ENCODE measurements around the gene LAIR1. TPM values are rescaled to one million over a fixed set of nuclear protein-coding genes. Genes with fewer than 3 reads are reported as not detected.

LAIR1 gene
- total RNA-seq, 1 donor from 2014 or later = not detected

DNA sequence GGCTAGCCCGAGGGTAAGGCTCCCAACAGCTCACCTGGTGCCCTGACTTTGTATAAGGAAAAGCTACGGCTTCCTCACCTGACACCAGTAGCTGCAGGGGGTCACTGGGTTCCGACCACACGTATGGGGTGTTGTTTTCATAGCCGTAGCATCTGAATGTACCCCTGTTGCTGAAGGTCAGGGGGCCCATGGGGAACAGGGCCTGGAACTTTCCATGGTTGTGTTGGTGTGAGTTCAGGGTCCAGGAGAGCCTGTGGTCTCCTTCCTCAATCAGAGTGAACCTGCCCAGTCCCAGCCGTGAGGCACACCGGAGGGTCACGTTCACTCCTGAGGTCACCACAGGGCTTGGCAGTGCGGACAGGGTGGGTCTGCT lies 26.9 kb downstream of the LAIR1 start:
- no peak overlapping the region for H3K27ac Mint-ChIP-seq

DNA sequence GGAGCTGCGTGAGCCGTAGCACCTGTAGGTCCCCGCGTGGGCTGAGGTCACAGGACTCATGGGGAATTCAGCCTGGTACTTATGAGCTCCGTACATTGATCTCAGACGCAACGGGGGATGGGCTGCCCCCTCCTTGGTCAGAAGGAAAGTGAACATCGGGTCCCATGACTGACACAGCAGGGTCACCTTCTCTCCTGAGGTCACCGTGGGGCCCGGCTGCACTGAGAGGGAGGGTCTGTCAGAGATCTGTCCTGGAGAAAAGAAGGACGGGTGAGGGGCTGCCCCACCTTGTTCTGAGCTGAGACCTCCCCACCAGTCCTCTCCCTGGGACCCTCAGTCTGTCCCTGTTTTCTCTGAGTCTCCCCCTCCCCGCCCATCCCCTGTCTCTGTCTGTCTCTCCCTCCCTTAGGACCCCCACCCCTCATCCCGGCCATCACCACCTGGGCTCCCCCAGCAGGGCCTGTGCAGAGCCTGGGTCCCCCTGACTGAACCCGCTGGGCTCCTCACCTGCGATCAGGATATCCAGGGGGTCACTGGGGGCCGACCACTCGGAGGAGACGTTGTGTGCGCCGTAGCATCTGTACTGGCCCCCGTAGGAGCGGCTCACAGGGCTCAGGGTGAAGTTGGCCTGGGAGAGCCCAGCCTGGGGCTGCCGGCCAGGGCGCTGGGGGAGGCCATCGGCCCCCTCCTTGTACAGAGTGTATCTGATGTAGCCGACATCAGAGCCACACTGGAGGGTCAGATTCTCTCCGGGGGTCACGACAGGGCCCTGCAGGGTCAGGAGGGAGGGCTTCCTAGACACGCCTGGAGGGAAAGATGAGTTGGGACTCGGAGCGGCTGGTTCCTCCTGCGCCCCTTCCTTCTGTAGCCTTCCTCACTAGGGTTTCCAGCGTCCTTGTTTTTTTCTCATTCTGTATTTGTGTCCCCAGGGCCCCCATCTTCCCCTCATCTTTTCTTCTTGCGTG lies 27.6 kb downstream of the LAIR1 start:
- no peaks in the 10 kb centered on the region for H3K36me3 Mint-ChIP-seq
- H3K27ac Mint-ChIP-seq = no peak overlapping the region
- Histone ChIP-seq H3K27ac (no peak overlapping the region), H3K4me2 (no peak overlapping the region), H3K9me3 (ENCODE audit: low read depth) (no peaks in the 10 kb centered on the region), H3K4me1 (no peaks in the 10 kb centered on the region), H3K36me3 (no peaks in the 10 kb centered on the region), H2AFZ (replicated peaks) (no peak overlapping the region), H3K4me3 (no peak overlapping the region), H3K27me3 (no peaks in the 10 kb centered on the region), H3K79me2 (ENCODE audit: low read depth) (no peaks in the 10 kb centered on the region), H3K9ac (no peak overlapping the region), H3F3A (ENCODE audit: low read depth) (no peaks in the 10 kb centered on the region), H4K20me1 (ENCODE audit: low read depth) (no peaks in the 10 kb centered on the region)
- no peaks in the 10 kb centered on the region for H3K9me3 Mint-ChIP-seq
- peaks cover 3% of the 10 kb centered on the region for H3K4me1 Mint-ChIP-seq
- TF ChIP-seq, protein P1, sequence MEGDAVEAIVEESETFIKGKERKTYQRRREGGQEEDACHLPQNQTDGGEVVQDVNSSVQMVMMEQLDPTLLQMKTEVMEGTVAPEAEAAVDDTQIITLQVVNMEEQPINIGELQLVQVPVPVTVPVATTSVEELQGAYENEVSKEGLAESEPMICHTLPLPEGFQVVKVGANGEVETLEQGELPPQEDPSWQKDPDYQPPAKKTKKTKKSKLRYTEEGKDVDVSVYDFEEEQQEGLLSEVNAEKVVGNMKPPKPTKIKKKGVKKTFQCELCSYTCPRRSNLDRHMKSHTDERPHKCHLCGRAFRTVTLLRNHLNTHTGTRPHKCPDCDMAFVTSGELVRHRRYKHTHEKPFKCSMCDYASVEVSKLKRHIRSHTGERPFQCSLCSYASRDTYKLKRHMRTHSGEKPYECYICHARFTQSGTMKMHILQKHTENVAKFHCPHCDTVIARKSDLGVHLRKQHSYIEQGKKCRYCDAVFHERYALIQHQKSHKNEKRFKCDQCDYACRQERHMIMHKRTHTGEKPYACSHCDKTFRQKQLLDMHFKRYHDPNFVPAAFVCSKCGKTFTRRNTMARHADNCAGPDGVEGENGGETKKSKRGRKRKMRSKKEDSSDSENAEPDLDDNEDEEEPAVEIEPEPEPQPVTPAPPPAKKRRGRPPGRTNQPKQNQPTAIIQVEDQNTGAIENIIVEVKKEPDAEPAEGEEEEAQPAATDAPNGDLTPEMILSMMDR (IDR thresholded peaks at IDR 0.05) = no peak
- TF ChIP-seq EZH2phosphoT487 (IDR thresholded peaks at IDR 0.05) = no peak
- no peak for TF ChIP-seq EZH2 (IDR thresholded peaks at IDR 0.05)
- DNase-seq (ENCODE audit: low spot score) = no peak
- no peak overlapping the region for H3K4me3 Mint-ChIP-seq
- H3K27me3 Mint-ChIP-seq (ENCODE audit: insufficient read depth, low read depth) = peaks cover 9% of the 10 kb centered on the region

More for the DNA sequence above, 26.9 kb downstream of the LAIR1 start:
- H3F3A ChIP-seq (ENCODE audit: low read depth) = no peaks in the 10 kb centered on the region
- H4K20me1 ChIP-seq (ENCODE audit: low read depth) = no peaks in the 10 kb centered on the region
- H3K4me3 Mint-ChIP-seq = no peak overlapping the region
- no peaks in the 10 kb centered on the region for H3K4me1 ChIP-seq
- no peak overlapping the region for H3K9ac ChIP-seq
- H3K9me3 ChIP-seq (ENCODE audit: low read depth) = no peaks in the 10 kb centered on the region
- peaks cover 3% of the 10 kb centered on the region for H3K4me1 Mint-ChIP-seq
- TF ChIP-seq, protein P1 (IDR thresholded peaks at IDR 0.05) = no peak
- TF ChIP-seq EZH2 (IDR thresholded peaks at IDR 0.05) (no peak), EZH2phosphoT487 (IDR thresholded peaks at IDR 0.05) (no peak)
- H3K36me3 Mint-ChIP-seq = no peaks in the 10 kb centered on the region
- no peak overlapping the region for H3K4me2 ChIP-seq
- no peak overlapping the region for H3K4me3 ChIP-seq
- H3K27me3 Mint-ChIP-seq (ENCODE audit: insufficient read depth, low read depth) = peaks cover 10% of the 10 kb centered on the region
- no peak overlapping the region for H2AFZ ChIP-seq (replicated peaks)
- no peaks in the 10 kb centered on the region for H3K27me3 ChIP-seq
- no peaks in the 10 kb centered on the region for H3K9me3 Mint-ChIP-seq
- H3K36me3 ChIP-seq = no peaks in the 10 kb centered on the region
- DNase-seq (ENCODE audit: low spot score) = no peak
- no peak overlapping the region for H3K27ac ChIP-seq
- no peaks in the 10 kb centered on the region for H3K79me2 ChIP-seq (ENCODE audit: low read depth)

DNA sequence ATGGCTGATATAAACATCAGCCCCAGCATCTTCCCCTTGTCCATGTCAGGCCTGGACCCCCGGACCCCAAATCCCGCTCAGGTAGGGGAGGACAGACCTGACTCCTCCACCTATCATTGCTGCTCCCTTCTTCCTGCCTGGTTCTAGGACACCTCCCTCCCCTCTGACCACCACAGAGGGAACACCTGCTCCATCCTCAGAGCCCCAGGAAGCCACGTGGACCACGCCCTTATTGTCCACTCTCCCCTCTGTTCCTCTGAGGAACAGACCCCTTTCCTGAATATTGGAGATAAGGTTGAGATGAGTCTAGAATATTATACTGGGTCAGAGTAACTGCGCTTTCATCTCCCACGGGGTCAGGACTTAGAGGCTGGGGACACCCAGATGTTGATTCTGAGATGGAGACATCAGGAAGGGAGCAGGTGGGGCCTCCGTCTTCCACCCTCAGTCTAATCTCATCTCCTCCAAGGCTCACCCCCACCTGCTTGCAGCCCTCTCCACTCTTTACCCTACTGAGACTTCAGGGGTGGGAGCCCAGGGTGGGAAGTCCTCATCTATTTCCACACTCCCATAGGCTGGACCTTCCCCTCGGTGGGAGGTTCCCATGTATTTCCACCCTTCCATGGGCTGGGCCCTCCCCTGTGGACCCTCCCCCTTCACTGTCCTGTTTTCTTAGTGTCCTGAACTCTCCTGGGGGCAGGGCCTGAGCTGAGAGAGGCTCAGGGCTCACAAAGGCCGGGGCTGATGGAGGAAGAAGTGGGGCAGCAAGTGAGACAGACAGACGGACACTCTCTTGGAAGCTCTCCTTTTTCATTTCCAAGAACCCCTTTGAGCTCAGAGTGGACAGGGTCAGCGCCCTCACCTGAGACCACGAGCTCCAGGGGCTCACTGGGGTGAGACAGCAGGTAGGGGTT lies 28.5 kb downstream of the LAIR1 start:
- Mint-ChIP-seq H3K4me3 (no peak overlapping the region), H3K27me3 (ENCODE audit: insufficient read depth, low read depth) (peaks cover 8% of the 10 kb centered on the region), H3K9me3 (no peaks in the 10 kb centered on the region), H3K4me1 (peaks cover 3% of the 10 kb centered on the region), H3K27ac (no peak overlapping the region), H3K36me3 (no peaks in the 10 kb centered on the region)
- Histone ChIP-seq H3F3A (ENCODE audit: low read depth) (no peaks in the 10 kb centered on the region), H2AFZ (replicated peaks) (no peak overlapping the region), H4K20me1 (ENCODE audit: low read depth) (no peaks in the 10 kb centered on the region), H3K9ac (no peak overlapping the region), H3K79me2 (ENCODE audit: low read depth) (no peaks in the 10 kb centered on the region), H3K4me2 (no peak overlapping the region), H3K9me3 (ENCODE audit: low read depth) (no peaks in the 10 kb centered on the region), H3K4me3 (no peak overlapping the region), H3K4me1 (no peaks in the 10 kb centered on the region), H3K27ac (no peak overlapping the region), H3K36me3 (no peaks in the 10 kb centered on the region), H3K27me3 (no peaks in the 10 kb centered on the region)
- no peak for DNase-seq (ENCODE audit: low spot score)
- no peak for TF ChIP-seq EZH2 (IDR thresholded peaks at IDR 0.05)
- TF ChIP-seq EZH2phosphoT487 (IDR thresholded peaks at IDR 0.05) = no peak

Measured in neural progenitor cell (in vitro differentiated cells).